Measurements from ENCODE around the gene TAPT1. TPM values are rescaled to one million over a fixed set of nuclear protein-coding genes. Genes with fewer than 3 reads are reported as not detected.

Gene TAPT1
- total RNA-seq, 1 donor from 2014 or later: 31.8 TPM

DNA sequence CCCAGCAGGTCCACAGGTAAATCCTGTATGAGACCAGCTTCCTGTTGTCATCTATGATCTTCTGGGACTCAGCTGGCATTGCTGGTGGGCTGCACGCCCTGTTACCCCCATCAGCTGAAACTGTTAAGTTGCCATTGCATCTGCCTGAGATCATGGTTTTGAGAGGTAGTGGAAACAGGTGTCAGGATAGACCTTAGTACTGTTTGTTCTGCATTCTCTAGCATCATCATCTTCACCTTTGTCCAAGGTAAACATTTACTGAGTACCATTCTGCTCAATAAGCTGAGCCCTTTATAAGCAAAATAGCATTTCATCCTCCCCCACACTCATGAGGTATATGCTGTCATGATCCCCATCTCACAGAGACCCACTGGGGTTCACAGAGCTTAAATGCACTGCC is 99.6 kb downstream of the TAPT1 start:
- no peaks in the 10 kb centered on the region for H3K9me3 Mint-ChIP-seq
- H3K36me3 Mint-ChIP-seq (ENCODE audit: low read depth): no peaks in the 10 kb centered on the region
- H3K4me3 Mint-ChIP-seq: no peak overlapping the region
- intact Hi-C loops (cut with micrococcal nuclease): no loop called here
- no peak overlapping the region for H3K27ac Mint-ChIP-seq
- peaks cover 14% of the 10 kb centered on the region for H3K4me1 Mint-ChIP-seq (ENCODE audit: low read depth)
- H3K27me3 Mint-ChIP-seq (ENCODE audit: insufficient read depth): peaks cover 4% of the 10 kb centered on the region
- no peak for DNase-seq (ENCODE audit: low spot score)

DNA sequence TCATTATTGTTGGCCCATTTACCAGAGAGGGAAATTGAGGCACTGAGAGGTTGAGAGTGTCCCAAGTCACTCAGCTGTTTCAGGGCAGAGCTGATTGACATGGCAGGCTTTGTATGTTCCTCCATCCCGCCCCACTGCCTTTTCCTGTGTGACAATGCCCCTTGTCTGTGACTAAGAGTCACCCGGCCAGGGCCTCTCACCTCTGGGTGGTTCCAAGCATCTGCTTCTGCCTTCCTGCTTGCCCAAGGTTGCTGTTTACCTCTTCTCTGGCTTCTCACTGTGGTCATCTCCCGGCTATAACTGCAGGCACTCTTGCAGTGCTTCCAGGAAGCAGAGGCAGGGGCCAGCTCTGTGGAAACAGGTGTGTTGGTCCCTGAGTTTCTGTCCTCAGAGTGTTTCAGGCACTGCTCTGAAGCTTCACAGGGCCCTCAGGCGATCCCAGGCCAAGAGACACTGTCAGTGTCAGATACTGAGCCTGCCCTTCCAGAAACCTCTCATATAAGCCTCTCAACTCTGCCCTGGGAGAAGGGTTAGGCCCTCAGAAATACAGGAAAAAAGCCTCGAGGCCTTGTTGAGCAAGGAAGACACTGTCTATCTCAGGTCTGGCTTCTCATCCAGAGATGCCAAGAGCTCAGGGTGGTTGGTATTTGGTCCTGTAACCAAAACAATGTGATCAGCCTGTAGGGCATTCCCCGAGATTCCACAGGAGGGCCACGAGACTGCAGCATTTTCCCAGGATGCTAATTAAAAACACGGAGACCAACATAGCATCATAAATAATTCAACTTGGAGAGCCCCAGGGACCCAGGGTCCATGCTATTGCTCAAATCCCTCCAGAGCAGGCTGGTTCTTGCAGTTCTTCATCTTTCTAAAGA is 100.5 kb downstream of the TAPT1 start:
- Mint-ChIP-seq H3K27ac (no peak overlapping the region), H3K27me3 (ENCODE audit: insufficient read depth) (peaks cover 4% of the 10 kb centered on the region), H3K4me3 (no peak overlapping the region), H3K4me1 (ENCODE audit: low read depth) (peaks cover 14% of the 10 kb centered on the region), H3K36me3 (ENCODE audit: low read depth) (no peaks in the 10 kb centered on the region), H3K9me3 (no peaks in the 10 kb centered on the region)
- DNase-seq (ENCODE audit: low spot score): no peak
- intact Hi-C loops (cut with micrococcal nuclease): no loop called here

DNA sequence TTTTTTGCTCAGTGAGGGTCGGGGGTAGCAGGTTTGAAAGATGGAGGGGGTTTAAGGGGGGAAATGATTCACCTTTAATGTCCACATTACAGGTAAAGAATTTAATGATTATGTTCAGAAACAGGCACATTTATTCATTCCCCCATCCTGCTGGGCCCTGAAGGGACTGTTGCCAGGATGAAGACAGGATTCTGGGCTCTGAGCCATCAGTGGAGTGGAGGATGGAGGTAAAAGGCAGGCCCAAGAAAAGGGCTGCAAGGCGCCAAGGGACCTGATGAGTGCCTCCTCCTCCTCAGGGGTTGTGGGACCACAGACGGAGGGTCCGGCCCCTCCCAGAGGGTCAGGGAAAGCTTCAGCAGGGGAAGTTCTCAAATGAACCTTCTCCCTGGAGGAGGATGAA is 102.0 kb downstream of the TAPT1 start:
- Mint-ChIP-seq H3K4me1 (ENCODE audit: low read depth) (peaks cover 14% of the 10 kb centered on the region), H3K27ac (no peak overlapping the region), H3K27me3 (ENCODE audit: insufficient read depth) (no peaks in the 10 kb centered on the region), H3K9me3 (no peaks in the 10 kb centered on the region), H3K36me3 (ENCODE audit: low read depth) (no peaks in the 10 kb centered on the region), H3K4me3 (no peak overlapping the region)
- DNase-seq (ENCODE audit: low spot score): no peak
- intact Hi-C loops (cut with micrococcal nuclease): no loop called here

DNA sequence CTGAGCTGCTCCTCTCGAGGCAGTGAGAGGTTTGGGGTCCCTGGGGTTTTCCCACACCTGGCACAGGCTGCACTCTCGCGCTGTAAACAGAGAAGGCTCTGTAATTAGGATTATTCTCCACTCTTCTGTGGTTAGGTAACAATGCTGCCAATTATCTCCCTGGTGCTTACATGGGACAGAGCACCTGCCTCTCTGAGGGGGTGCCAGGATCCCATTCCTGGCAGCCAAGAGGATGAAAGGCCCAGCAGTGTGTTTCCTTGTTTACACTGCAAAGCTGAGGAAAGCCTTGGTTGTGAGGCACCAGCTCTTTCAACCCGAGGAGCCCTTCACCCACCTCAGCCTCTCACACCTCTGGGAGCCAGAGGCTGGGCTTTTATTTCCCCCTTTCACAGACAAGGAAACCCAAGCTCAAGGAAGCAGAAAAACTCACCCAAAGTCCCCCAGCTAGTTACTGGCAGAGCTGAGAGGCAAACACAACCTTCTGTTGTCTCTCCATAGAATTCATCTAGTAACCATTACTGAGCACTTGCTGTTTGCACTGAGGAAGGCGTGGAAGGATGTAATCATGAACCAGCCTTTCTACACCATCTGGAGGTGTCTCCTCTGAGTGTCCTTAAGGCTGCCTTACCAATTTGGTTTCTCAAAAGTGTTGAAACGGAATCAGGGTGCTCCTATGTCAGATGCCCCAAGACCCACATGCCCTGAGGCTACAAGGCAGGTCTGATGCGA is 102.8 kb downstream of the TAPT1 start:
- Mint-ChIP-seq H3K9me3 (no peaks in the 10 kb centered on the region), H3K27me3 (ENCODE audit: insufficient read depth) (no peaks in the 10 kb centered on the region), H3K4me1 (ENCODE audit: low read depth) (peaks cover 14% of the 10 kb centered on the region), H3K4me3 (no peak overlapping the region), H3K27ac (no peak overlapping the region), H3K36me3 (ENCODE audit: low read depth) (no peaks in the 10 kb centered on the region)
- DNase-seq (ENCODE audit: low spot score): no peak
- intact Hi-C loops (cut with micrococcal nuclease): no loop called here

DNA sequence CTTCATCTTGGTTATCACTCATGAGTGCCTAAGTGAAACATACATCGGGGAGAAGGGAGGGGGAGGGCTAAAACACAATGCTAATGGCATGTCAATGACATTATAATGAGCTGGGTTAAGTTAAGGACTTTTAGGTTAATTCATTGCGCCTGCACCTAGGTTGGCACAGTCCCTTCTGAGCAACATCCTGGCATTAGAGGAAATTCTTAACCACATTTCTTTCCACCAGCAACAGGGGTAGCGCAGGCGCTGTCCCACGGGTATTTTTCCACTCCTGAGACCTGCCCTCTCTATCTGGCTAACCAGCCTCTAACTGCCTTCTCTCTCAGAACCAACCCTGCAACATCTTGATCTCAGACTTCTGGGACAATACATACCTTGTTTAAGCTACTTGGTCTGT is 103.5 kb downstream of the TAPT1 start:
- H3K4me1 Mint-ChIP-seq (ENCODE audit: low read depth): peaks cover 14% of the 10 kb centered on the region
- intact Hi-C loops (cut with micrococcal nuclease): no loop called here
- no peak overlapping the region for H3K27ac Mint-ChIP-seq
- no peaks in the 10 kb centered on the region for H3K9me3 Mint-ChIP-seq
- DNase-seq (ENCODE audit: low spot score): no peak
- H3K4me3 Mint-ChIP-seq: no peak overlapping the region
- no peaks in the 10 kb centered on the region for H3K36me3 Mint-ChIP-seq (ENCODE audit: low read depth)
- no peaks in the 10 kb centered on the region for H3K27me3 Mint-ChIP-seq (ENCODE audit: insufficient read depth)

DNA sequence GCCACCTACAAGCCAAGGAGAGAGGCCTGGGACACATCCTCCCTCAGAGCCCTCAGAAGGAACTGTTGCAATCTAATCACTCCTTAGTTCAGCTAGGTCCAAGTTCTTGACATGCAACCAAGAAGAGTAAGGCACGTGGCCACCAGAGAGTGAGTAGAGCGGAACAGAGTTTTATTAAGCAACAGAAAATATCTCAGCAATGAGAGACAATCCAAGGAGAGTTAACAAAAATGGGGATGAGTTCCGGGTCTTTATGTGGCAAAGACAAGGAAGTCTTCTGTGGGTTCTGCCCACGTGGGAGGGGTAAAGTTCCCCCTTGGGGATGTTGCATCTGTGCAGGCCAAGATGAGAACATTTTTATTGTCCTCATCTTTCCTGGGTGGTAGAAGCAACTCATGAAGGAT is 104.0 kb downstream of the TAPT1 start:
- Mint-ChIP-seq H3K4me1 (ENCODE audit: low read depth) (peaks cover 14% of the 10 kb centered on the region), H3K9me3 (no peaks in the 10 kb centered on the region), H3K36me3 (ENCODE audit: low read depth) (no peaks in the 10 kb centered on the region)

DNA sequence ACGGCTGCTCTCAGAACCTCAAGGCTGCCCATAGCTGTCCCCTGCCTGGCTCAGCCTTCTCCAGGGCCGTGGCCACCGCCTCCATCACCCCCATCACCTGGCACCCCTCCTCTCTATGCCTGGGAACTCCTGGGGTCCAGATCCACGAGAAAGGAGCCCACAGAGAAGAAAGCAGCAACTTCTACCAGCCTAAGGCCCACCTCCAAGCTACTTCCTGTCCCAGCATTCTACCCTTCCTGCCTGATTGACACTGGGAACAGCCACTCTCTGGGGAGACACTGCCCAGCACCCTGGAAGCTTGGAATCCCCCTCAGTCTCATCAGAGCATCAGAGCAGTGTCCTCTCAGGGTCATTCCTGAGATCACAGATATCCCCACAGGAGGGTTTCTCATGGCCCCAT is 105.6 kb downstream of the TAPT1 start:
- intact Hi-C loops (cut with micrococcal nuclease): no loop called here
- Mint-ChIP-seq H3K27ac (no peak overlapping the region), H3K4me1 (ENCODE audit: low read depth) (peaks cover 14% of the 10 kb centered on the region)

More for the DNA sequence above, 104.0 kb downstream of the TAPT1 start:
- Mint-ChIP-seq H3K4me3 (no peak overlapping the region), H3K27ac (no peak overlapping the region), H3K27me3 (ENCODE audit: insufficient read depth) (no peaks in the 10 kb centered on the region)
- no peak for DNase-seq (ENCODE audit: low spot score)
- intact Hi-C loops (cut with micrococcal nuclease): no loop called here

DNA sequence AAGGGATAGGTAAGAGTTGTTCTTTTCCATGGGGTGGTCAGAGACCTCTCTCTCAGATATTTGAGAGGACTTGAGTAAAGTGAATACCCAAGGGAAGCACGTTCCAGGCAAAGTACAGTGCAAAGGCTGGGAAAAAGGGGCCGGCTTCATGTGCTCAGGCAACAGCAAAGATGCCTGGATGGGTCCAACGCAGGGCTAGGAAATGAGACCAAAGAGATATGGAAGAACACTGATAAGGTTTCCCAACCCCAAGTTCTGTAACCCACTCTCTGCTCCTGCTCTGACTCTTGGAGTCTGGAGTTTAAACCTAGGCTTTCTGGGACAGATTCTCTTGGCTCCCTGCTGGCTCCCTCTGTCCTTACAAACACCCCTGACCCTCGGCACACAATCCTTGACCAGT is 106.3 kb downstream of the TAPT1 start:
- no peak overlapping the region for H3K4me3 Mint-ChIP-seq
- no peak overlapping the region for H3K27ac Mint-ChIP-seq
- H3K36me3 Mint-ChIP-seq (ENCODE audit: low read depth): no peaks in the 10 kb centered on the region
- H3K4me1 Mint-ChIP-seq (ENCODE audit: low read depth): peaks cover 14% of the 10 kb centered on the region
- DNase-seq (ENCODE audit: low spot score): no peak
- intact Hi-C loops (cut with micrococcal nuclease): no loop called here
- no peaks in the 10 kb centered on the region for H3K27me3 Mint-ChIP-seq (ENCODE audit: insufficient read depth)
- no peaks in the 10 kb centered on the region for H3K9me3 Mint-ChIP-seq

More for the DNA sequence above, 105.6 kb downstream of the TAPT1 start:
- Mint-ChIP-seq H3K36me3 (ENCODE audit: low read depth) (no peaks in the 10 kb centered on the region), H3K27me3 (ENCODE audit: insufficient read depth) (no peaks in the 10 kb centered on the region), H3K4me3 (no peak overlapping the region), H3K9me3 (no peaks in the 10 kb centered on the region)
- no peak for DNase-seq (ENCODE audit: low spot score)

DNA sequence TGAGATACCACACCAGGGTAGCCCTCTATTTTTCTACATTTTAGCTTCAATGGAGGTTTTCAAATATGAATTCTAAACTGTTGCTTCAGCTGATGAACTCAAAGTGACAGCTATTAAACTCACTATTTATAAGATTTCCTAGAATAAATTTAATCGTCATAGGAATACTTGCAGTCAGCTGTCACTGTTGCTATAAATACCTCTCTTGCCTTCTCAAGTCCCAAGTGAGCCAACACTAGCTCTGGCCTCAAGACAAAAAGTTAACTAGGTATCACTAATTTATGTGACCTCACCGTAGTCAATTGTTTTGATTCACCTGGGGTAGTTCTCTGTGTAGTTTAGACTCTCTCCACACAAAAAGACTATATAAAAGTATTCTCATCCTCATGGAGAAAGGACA is 108.2 kb downstream of the TAPT1 start:
- Mint-ChIP-seq H3K4me1 (ENCODE audit: low read depth) (peaks cover 12% of the 10 kb centered on the region), H3K36me3 (ENCODE audit: low read depth) (no peaks in the 10 kb centered on the region)

DNA sequence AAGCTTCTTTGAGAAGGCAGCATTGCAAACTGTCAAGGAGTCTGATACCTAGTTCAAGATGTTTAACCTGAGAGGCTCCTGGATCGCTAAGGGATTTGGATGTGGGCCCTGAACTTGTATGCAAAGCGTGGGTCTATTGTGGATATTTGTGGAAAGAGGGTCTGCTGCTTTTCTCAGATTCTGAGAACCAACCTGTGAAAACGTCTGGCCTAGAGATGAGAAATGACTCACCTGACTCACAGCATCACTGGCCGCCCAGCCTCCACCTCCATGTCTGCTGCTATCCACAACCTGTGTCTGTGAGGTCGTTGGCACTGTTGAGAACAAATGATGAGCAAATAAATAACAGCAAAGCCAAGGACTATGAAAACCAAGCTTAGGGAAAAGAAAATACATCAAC is 109.1 kb downstream of the TAPT1 start:
- intact Hi-C loops (cut with micrococcal nuclease): no loop called here
- H3K9me3 Mint-ChIP-seq: no peaks in the 10 kb centered on the region
- H3K27ac Mint-ChIP-seq: no peak overlapping the region
- DNase-seq (ENCODE audit: low spot score): no peak
- H3K36me3 Mint-ChIP-seq (ENCODE audit: low read depth): no peaks in the 10 kb centered on the region
- peaks cover 2% of the 10 kb centered on the region for H3K27me3 Mint-ChIP-seq (ENCODE audit: insufficient read depth)
- H3K4me3 Mint-ChIP-seq: no peak overlapping the region
- H3K4me1 Mint-ChIP-seq (ENCODE audit: low read depth): peaks cover 3% of the 10 kb centered on the region

More for the DNA sequence above, 108.2 kb downstream of the TAPT1 start:
- H3K9me3 Mint-ChIP-seq: no peaks in the 10 kb centered on the region
- no peak for DNase-seq (ENCODE audit: low spot score)
- H3K27ac Mint-ChIP-seq: no peak overlapping the region
- intact Hi-C loops (cut with micrococcal nuclease): no loop called here
- no peak overlapping the region for H3K4me3 Mint-ChIP-seq
- peaks cover 2% of the 10 kb centered on the region for H3K27me3 Mint-ChIP-seq (ENCODE audit: insufficient read depth)

DNA sequence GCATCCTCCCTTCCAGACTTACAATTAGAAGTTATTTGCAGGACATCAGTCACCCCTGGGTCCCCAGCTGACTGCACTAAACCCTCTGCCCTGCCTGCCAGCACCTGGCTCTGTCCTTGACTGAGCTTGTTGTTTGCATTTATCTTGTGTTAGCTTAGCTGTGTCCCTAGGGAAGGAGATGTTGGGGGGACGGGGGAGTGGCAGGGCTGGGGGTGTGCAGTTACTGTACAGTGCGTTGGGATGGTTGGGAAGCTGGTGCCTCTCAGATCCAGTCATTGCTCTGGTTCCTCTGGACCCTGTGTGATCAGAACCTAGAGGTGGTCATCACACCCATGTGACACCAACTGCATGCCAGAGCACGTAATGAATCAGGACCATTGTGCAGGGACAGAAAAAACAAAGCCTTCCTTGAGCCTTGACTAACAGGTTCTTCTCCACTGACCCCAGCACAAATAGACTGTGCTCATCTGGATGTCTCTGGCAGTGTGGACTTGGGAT is 109.7 kb downstream of the TAPT1 start:
- Mint-ChIP-seq H3K4me1 (ENCODE audit: low read depth) (no peaks in the 10 kb centered on the region), H3K9me3 (no peaks in the 10 kb centered on the region), H3K36me3 (ENCODE audit: low read depth) (no peaks in the 10 kb centered on the region), H3K27me3 (ENCODE audit: insufficient read depth) (peaks cover 2% of the 10 kb centered on the region), H3K4me3 (no peak overlapping the region), H3K27ac (no peak overlapping the region)
- DNase-seq (ENCODE audit: low spot score): no peak
- intact Hi-C loops (cut with micrococcal nuclease): no loop called here

DNA sequence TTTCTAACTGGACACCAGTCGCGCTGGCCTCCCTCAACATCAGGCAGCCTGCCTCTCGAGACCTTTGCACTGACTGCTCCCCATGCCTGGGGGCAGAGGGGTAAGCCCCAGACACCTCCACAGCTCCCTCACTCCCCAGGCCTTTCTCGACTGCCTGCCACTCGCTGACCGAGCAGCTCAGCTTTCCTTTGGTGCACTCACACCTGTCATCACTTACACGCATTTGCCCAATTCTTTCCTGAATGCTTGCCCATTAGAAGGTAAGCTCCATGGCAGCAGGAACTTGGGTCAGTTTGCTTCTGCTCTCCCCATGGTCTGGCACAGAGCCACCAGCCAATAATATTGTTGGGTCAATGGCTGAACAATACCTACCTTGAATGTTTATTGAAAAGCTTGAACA is 110.3 kb downstream of the TAPT1 start:
- peaks cover 2% of the 10 kb centered on the region for H3K27me3 Mint-ChIP-seq (ENCODE audit: insufficient read depth)
- DNase-seq (ENCODE audit: low spot score): no peak
- H3K4me3 Mint-ChIP-seq: no peak overlapping the region
- no peak overlapping the region for H3K27ac Mint-ChIP-seq
- H3K9me3 Mint-ChIP-seq: no peaks in the 10 kb centered on the region
- intact Hi-C loops (cut with micrococcal nuclease): no loop called here
- no peaks in the 10 kb centered on the region for H3K36me3 Mint-ChIP-seq (ENCODE audit: low read depth)
- H3K4me1 Mint-ChIP-seq (ENCODE audit: low read depth): no peaks in the 10 kb centered on the region

DNA sequence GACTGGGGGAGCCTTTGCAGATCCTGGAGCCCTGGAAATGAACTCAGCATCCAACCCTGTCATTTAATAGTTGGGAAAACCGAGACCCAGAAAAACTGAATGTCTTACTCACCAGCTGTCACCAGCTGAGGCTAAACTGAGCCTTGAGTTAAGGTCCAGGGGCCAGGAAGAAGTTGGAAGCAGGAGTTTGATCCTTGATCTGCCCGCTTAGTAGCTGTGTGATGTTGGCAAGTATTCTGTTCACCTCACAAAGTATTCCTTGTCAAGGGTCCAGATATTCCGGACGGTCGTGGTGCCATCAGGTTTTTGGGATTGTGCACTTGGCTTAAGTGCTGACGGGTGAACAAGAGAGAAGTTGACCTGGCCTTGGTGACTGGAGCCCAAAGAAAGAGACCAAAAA is 111.7 kb downstream of the TAPT1 start:
- no peak for DNase-seq (ENCODE audit: low spot score)
- Mint-ChIP-seq H3K36me3 (ENCODE audit: low read depth) (no peaks in the 10 kb centered on the region), H3K27ac (no peak overlapping the region), H3K4me3 (no peak overlapping the region), H3K4me1 (ENCODE audit: low read depth) (no peaks in the 10 kb centered on the region), H3K9me3 (no peaks in the 10 kb centered on the region), H3K27me3 (ENCODE audit: insufficient read depth) (peaks cover 3% of the 10 kb centered on the region)
- intact Hi-C loops (cut with micrococcal nuclease): no loop called here

Data from activated T-helper 1 cell treated with anti-CD3 and anti-CD28 coated beads, Interleukin-12 subunit alpha, Interleukin-12 subunit beta, Interleukin-2, Interleukin-4 antibody, amounts not matched to agents 30 ng/mL and 10 ng/mL and 1 ng/mL, durations not matched to agents 14 hours and 24 hours and 36 hours (primary cell).